ENCODE data around the gene RTL5.

The RTL5 gene

GRCh38 chrX:72129661-72130060 is 2.1 kb downstream of the RTL5 start:
- no peak for DNase-seq

GRCh38 chrX:72128881-72129280 is 2.8 kb downstream of the RTL5 start:
- no peak for DNase-seq

GRCh38 chrX:72128183-72128834 is 3.4 kb downstream of the RTL5 start:
- no peak for DNase-seq

- DNase-seq = no peak
Measured at GRCh38 chrX:72127332-72127731, 4.4 kb downstream of the RTL5 start.

GRCh38 chrX:72126539-72127140 is 5.1 kb downstream of the RTL5 start:
- peak; percentile 21 for DNase-seq

- DNase-seq = no peak
Measured at GRCh38 chrX:72126048-72126415, 5.7 kb downstream of the RTL5 start.

GRCh38 chrX:72125331-72126047 is 6.2 kb downstream of the RTL5 start:
- DNase-seq = no peak

- no peak for DNase-seq
Measured at GRCh38 chrX:72124540-72125201, 7.0 kb downstream of the RTL5 start.

GRCh38 chrX:72123471-72124185 is 8.1 kb downstream of the RTL5 start:
- no peak for DNase-seq

- DNase-seq = no peak
Measured at GRCh38 chrX:72122621-72123337, 8.9 kb downstream of the RTL5 start.

GRCh38 chrX:72121383-72121782 is 10.3 kb downstream of the RTL5 start:
- DNase-seq = peak; percentile 47

- DNase-seq = no peak
Measured at GRCh38 chrX:72120837-72121236, 10.9 kb downstream of the RTL5 start.

GRCh38 chrX:72117636-72118210 is 14.0 kb downstream of the RTL5 start:
- no peak for DNase-seq

- no peak for DNase-seq
Measured at GRCh38 chrX:72115380-72115779, 16.3 kb downstream of the RTL5 start.

- no peak for DNase-seq
Measured at GRCh38 chrX:72114807-72115206, 16.9 kb downstream of the RTL5 start.

GRCh38 chrX:72114306-72114705 is 17.4 kb downstream of the RTL5 start:
- no peak for DNase-seq

GRCh38 chrX:72113461-72113860 is 18.3 kb downstream of the RTL5 start:
- no peak for DNase-seq

- DNase-seq = no peak
Measured at GRCh38 chrX:72110876-72111708, 20.6 kb downstream of the RTL5 start.

GRCh38 chrX:72110051-72110875 is 21.5 kb downstream of the RTL5 start:
- DNase-seq = no peak

GRCh38 chrX:72108666-72109065 is 23.0 kb downstream of the RTL5 start:
- DNase-seq = no peak
